Erythroblast (primary cell): Measurements from ENCODE around the gene ZNF547.

Experiments used
- GATA1 ChIP-seq: IDR thresholded peaks from 2 replicates; pipeline ENCODE4 v1.6.1; 2011; ENCODE audit warnings: low read depth, mild to moderate bottlenecking, control low read depth, low read length, moderate library complexity
- POLR2A ChIP-seq: IDR thresholded peaks from 2 replicates; pipeline ENCODE4 v1.6.1; 2011; ENCODE audit warnings: mild to moderate bottlenecking, low read length

GRCh38 chr19:57395710-57396109, 32.4 kb downstream of the ZNF547 start:
- TF ChIP-seq POLR2A (no peak), GATA1 (no peak)
